NCI-H226 (cell line): ENCODE results near the gene BSPH1.
"Not testable (repeated sequence)": the region's sequence is repeated elsewhere in the genome, so short reads cannot be mapped to it uniquely, and the experiment has no call there.

Experiments used
- DNase-seq: peaks from one replicate; pipeline ENCODE4 v3.0.0-alpha.2; 2015

Gene BSPH1

GRCh38 chr19:47992070-47992469 lies at the start of gene BSPH1:
Gene BSPH1 (minus strand): TSS chr19:47992170. CDS start chr19:47992081, 89 bp downstream.
- DNase-seq = no peak

- no peak for DNase-seq
Observed at GRCh38 chr19:48036765-48037164, 44.8 kb upstream of the BSPH1 start.

- no peak for DNase-seq
Observed at GRCh38 chr19:48033604-48034003, 41.6 kb upstream of the BSPH1 start.

- DNase-seq = no peak
Observed at GRCh38 chr19:48030073-48030472, 38.1 kb upstream of the BSPH1 start.

GRCh38 chr19:48029431-48029830 lies 37.5 kb upstream of the BSPH1 start:
- no peak for DNase-seq

GRCh38 chr19:48025480-48025879 lies 33.5 kb upstream of the BSPH1 start:
- DNase-seq = no peak

GRCh38 chr19:48023518-48023917 lies 31.5 kb upstream of the BSPH1 start:
- DNase-seq = no peak

GRCh38 chr19:48023011-48023410 lies 31.0 kb upstream of the BSPH1 start:
- DNase-seq = no peak

- DNase-seq = no peak
Observed at GRCh38 chr19:48020686-48021085, 28.7 kb upstream of the BSPH1 start.

GRCh38 chr19:48010932-48011758 lies 19.2 kb upstream of the BSPH1 start:
- no peak for DNase-seq

GRCh38 chr19:48006762-48007161 lies 14.8 kb upstream of the BSPH1 start:
- DNase-seq = no peak

GRCh38 chr19:48004236-48004635 lies 12.3 kb upstream of the BSPH1 start:
- DNase-seq = no peak

GRCh38 chr19:48000846-48001245 lies 8.9 kb upstream of the BSPH1 start:
- no peak for DNase-seq

- no peak for DNase-seq
Observed at GRCh38 chr19:47998800-47999199, 6.8 kb upstream of the BSPH1 start.

GRCh38 chr19:47996230-47996727 lies 4.3 kb upstream of the BSPH1 start:
- no peak for DNase-seq

GRCh38 chr19:47994209-47994802 lies 2.3 kb upstream of the BSPH1 start, which contains the start of gene ELSPBP1:
Gene ELSPBP1 (plus strand): TSS chr19:47994632. CDS start chr19:48008668, 14,036 bp downstream.
- DNase-seq = no peak

GRCh38 chr19:47991191-47991808 lies 670 bp downstream of the BSPH1 start:
- no peak for DNase-seq

GRCh38 chr19:47973529-47973928 lies 18.4 kb downstream of the BSPH1 start:
- DNase-seq = no peak

GRCh38 chr19:47955936-47956335 lies 36.0 kb downstream of the BSPH1 start:
- not testable (repeated sequence) for DNase-seq

- DNase-seq = not testable (repeated sequence)
Observed at GRCh38 chr19:47952132-47952531, 39.8 kb downstream of the BSPH1 start.

- DNase-seq = not testable (repeated sequence)
Observed at GRCh38 chr19:47949852-47950521, 42.0 kb downstream of the BSPH1 start.

- DNase-seq = not testable (repeated sequence)
Observed at GRCh38 chr19:47928581-47928980, 63.4 kb downstream of the BSPH1 start.

GRCh38 chr19:47920107-47920506 lies 71.9 kb downstream of the BSPH1 start:
- DNase-seq = not testable (repeated sequence)
